HG03025 (cell line): ENCODE measurements around the gene DCLK2.
A peak's percentile ranks its signal among the peaks of the same experiment; 100 is the strongest.

Source experiments
- ATAC-seq: cut with Tn5 transposase; IDR thresholded peaks from one replicate; pipeline ENCODE4 v1.9.1; 2021; ENCODE audit warnings: mild to moderate bottlenecking, moderate library complexity; ENCODE audit not compliant: unreplicated experiment, low FRiP score

DCLK2 gene

GRCh38 chr4:150068300-150068960, 9.8 kb upstream of the DCLK2 start:
- no peak for ATAC-seq

GRCh38 chr4:150069353-150069752, 8.9 kb upstream of the DCLK2 start:
- ATAC-seq: no peak

- ATAC-seq: no peak
Observed at GRCh38 chr4:150070464-150071170, 7.6 kb upstream of the DCLK2 start.

- no peak for ATAC-seq
Observed at GRCh38 chr4:150072471-150072870, 5.8 kb upstream of the DCLK2 start.

- ATAC-seq: no peak
Observed at GRCh38 chr4:150072906-150073714, 5.1 kb upstream of the DCLK2 start.

GRCh38 chr4:150074064-150074463, 4.2 kb upstream of the DCLK2 start:
- no peak for ATAC-seq

- no peak for ATAC-seq
Observed at GRCh38 chr4:150078579-150079080, 385 bp downstream of the DCLK2 start.

- ATAC-seq: peak; percentile 51
Observed at GRCh38 chr4:150079081-150079581, 886 bp downstream of the DCLK2 start.

- ATAC-seq: no peak
Observed at GRCh38 chr4:150080337-150080736, 2.1 kb downstream of the DCLK2 start.

GRCh38 chr4:150080875-150081274, 2.6 kb downstream of the DCLK2 start:
- ATAC-seq: no peak

- peak; percentile 47 for ATAC-seq
Observed at GRCh38 chr4:150082241-150082640, 4.0 kb downstream of the DCLK2 start.

GRCh38 chr4:150087006-150087405, 8.8 kb downstream of the DCLK2 start:
- ATAC-seq: no peak

GRCh38 chr4:150089732-150090131, 11.5 kb downstream of the DCLK2 start:
- no peak for ATAC-seq

GRCh38 chr4:150090836-150091235, 12.6 kb downstream of the DCLK2 start:
- ATAC-seq: no peak

- ATAC-seq: no peak
Observed at GRCh38 chr4:150094676-150095075, 16.4 kb downstream of the DCLK2 start.

GRCh38 chr4:150096625-150097024, 18.4 kb downstream of the DCLK2 start:
- ATAC-seq: no peak

GRCh38 chr4:150098214-150098613, 20.0 kb downstream of the DCLK2 start:
- ATAC-seq: no peak

GRCh38 chr4:150104404-150105027, 26.3 kb downstream of the DCLK2 start:
- ATAC-seq: no peak

- no peak for ATAC-seq
Observed at GRCh38 chr4:150106886-150107285, 28.6 kb downstream of the DCLK2 start.

- ATAC-seq: no peak
Observed at GRCh38 chr4:150108691-150109090, 30.4 kb downstream of the DCLK2 start.

- no peak for ATAC-seq
Observed at GRCh38 chr4:150114641-150115040, 36.4 kb downstream of the DCLK2 start.
